GM23338 (cell line): ENCODE results near the gene PPP4R1. TPM values are rescaled to one million over a fixed set of nuclear protein-coding genes. Genes with fewer than 3 reads are reported as not detected.

ENCODE experiments used
- ATAC-seq: fragments of 200-7000 bp; cut with Tn5 transposase; 3 replicates; pipeline ENCODE4 v1.9.1; 2020
- DNase-seq: peaks from one replicate; pipeline ENCODE4 v3.0.0-alpha.2; 2015; ENCODE audit warnings: low spot score
- H2AFZ ChIP-seq: fragments of 200-600 bp; sonication (generic); 2 replicates; pipeline ENCODE4 v1.8.0; 2016; ENCODE audit warnings: antibody characterized with exemption, mild to moderate bottlenecking, moderate library complexity
- H3F3A ChIP-seq: fragments of 200-600 bp; sonication (generic); replicated peaks from 2 replicates; pipeline ENCODE4 v1.8.0; 2017; ENCODE audit warnings: antibody characterized with exemption, mixed run types, low read depth
- H3K27ac ChIP-seq: fragments of 200-600 bp; sonication (generic); 2 replicates; pipeline ENCODE4 v1.6.1; 2016; ENCODE audit warnings: low read depth
- H3K27me3 ChIP-seq: fragments of 200-600 bp; sonication (generic); 2 replicates; pipeline ENCODE4 v1.8.0; 2016; ENCODE audit warnings: mild to moderate bottlenecking, mixed run types, moderate library complexity; ENCODE audit not compliant: insufficient read depth
- H3K36me3 ChIP-seq: fragments of 200-600 bp; sonication (generic); 2 replicates; pipeline ENCODE4 v1.8.0; 2016; ENCODE audit warnings: mild to moderate bottlenecking; ENCODE audit not compliant: insufficient read depth
- H3K4me1 ChIP-seq: fragments of 200-600 bp; sonication (generic); 2 replicates; pipeline ENCODE4 v1.8.0; 2016; ENCODE audit warnings: mild to moderate bottlenecking, moderate library complexity; ENCODE audit not compliant: insufficient read depth
- H3K4me2 ChIP-seq: fragments of 200-600 bp; sonication (generic); 2 replicates; pipeline ENCODE4 v1.7.1; 2017; ENCODE audit warnings: mixed run types
- H3K4me3 ChIP-seq: fragments of 200-600 bp; sonication (generic); 2 replicates; pipeline ENCODE4 v1.6.1; 2016; ENCODE audit warnings: mixed run types
- H3K79me2 ChIP-seq: fragments of 200-600 bp; sonication (generic); replicated peaks from 2 replicates; pipeline ENCODE4 v1.8.0; 2017; ENCODE audit warnings: mild to moderate bottlenecking; ENCODE audit not compliant: insufficient read depth
- H3K9me2 ChIP-seq: fragments of 200-600 bp; sonication (generic); 2 replicates; pipeline ENCODE4 v1.8.0; 2017; ENCODE audit not compliant: insufficient read depth
- H4K20me1 ChIP-seq: fragments of 200-600 bp; sonication (generic); replicated peaks from 2 replicates; pipeline ENCODE4 v1.8.0; 2017; ENCODE audit warnings: mild to moderate bottlenecking; ENCODE audit not compliant: insufficient read depth
- H3K27ac Mint-ChIP-seq: 2 replicates; pipeline ENCODE4 v1.8.0; 2020; ENCODE audit warnings: inconsistent platforms, mild to moderate bottlenecking, moderate library complexity, mixed read lengths
- H3K27me3 Mint-ChIP-seq: 3 replicates; pipeline ENCODE4 v1.8.0; 2022; ENCODE audit warnings: low read depth, mild to moderate bottlenecking, moderate library complexity, mixed read lengths, inconsistent platforms; ENCODE audit not compliant: insufficient read depth, poor library complexity
- H3K36me3 Mint-ChIP-seq: 3 replicates; pipeline ENCODE4 v1.8.0; 2021; ENCODE audit warnings: low read depth, mild to moderate bottlenecking, inconsistent platforms, moderate library complexity, mixed read lengths
- H3K4me1 Mint-ChIP-seq: 3 replicates; pipeline ENCODE4 v1.8.0; 2020; ENCODE audit warnings: mild to moderate bottlenecking, inconsistent platforms, mixed read lengths
- H3K4me3 Mint-ChIP-seq: 3 replicates; pipeline ENCODE4 v1.8.0; 2021; ENCODE audit warnings: moderate library complexity, mild to moderate bottlenecking, inconsistent platforms, mixed read lengths
- H3K9me3 Mint-ChIP-seq: 3 replicates; pipeline ENCODE4 v1.8.0; 2020; ENCODE audit warnings: moderate library complexity, mild to moderate bottlenecking, inconsistent platforms, mixed read lengths
- CREB1 ChIP-seq: fragments of 250-450 bp; sonication (Bioruptor Pico); IDR thresholded peaks from 2 replicates; pipeline ENCODE4 v1.5.0; 2020; ENCODE audit warnings: low read depth, mild to moderate bottlenecking, moderate library complexity
- EZH2phosphoT487 ChIP-seq: fragments of 200-600 bp; sonication (generic); IDR thresholded peaks from one replicate; pipeline ENCODE4 v1.8.1; 2018; ENCODE audit warnings: antibody characterized with exemption; ENCODE audit not compliant: unreplicated experiment
- JUNB ChIP-seq: IDR thresholded peaks from one replicate; pipeline ENCODE4 v1.6.1; 2016; ENCODE audit warnings: antibody characterized with exemption; ENCODE audit not compliant: unreplicated experiment
- NANOG ChIP-seq: IDR thresholded peaks from 2 replicates; pipeline ENCODE4 v1.6.1; 2016; ENCODE audit warnings: antibody characterized with exemption, borderline replicate concordance
- POLR2AphosphoS5 ChIP-seq: IDR thresholded peaks from 2 replicates; pipeline ENCODE4 v1.6.1; 2016; ENCODE audit warnings: antibody characterized with exemption, low read depth
- STAT1 ChIP-seq: IDR thresholded peaks from one replicate; pipeline ENCODE4 v1.6.1; 2016; ENCODE audit warnings: antibody characterized with exemption; ENCODE audit not compliant: unreplicated experiment
- ZNF114 ChIP-seq: fragments of 250-450 bp; sonication (Bioruptor Pico); IDR thresholded peaks from 2 replicates; pipeline ENCODE4 v1.5.0; 2020; ENCODE audit warnings: mild to moderate bottlenecking, moderate library complexity
- ZNF331 ChIP-seq: fragments of 250-450 bp; sonication (Bioruptor Pico); IDR thresholded peaks from 2 replicates; pipeline ENCODE4 v1.5.0; 2020; ENCODE audit warnings: low read depth, mild to moderate bottlenecking, moderate library complexity
- polyA plus RNA-seq: library from polyadenylated mRNA; unstranded; fragments of >200 nt; fragmentation: Nextera tagmentation; extraction: Ambion mirVana; gene quantifications from 2 replicates; pipeline ENCODE4 v1.2.1, GENCODE V29; 2016
- total RNA-seq: library from RNA; depleted of rRNA; stranded (reverse); fragments of >200 nt; shearing (Covaris generic); gene quantifications from 2 replicates; pipeline ENCODE4 v1.2.3, GENCODE V29; 2014
- TF ChIP-seq, protein P1 (sequence below): fragments of 250-450 bp; sonication (Bioruptor Pico); IDR thresholded peaks from 2 replicates; pipeline ENCODE4 v1.5.0; 2020; ENCODE audit warnings: mild to moderate bottlenecking, moderate library complexity
- TF ChIP-seq, protein P2 (sequence below): IDR thresholded peaks from 2 replicates; pipeline ENCODE4 v1.6.1; 2016; ENCODE audit warnings: antibody characterized with exemption
- TF ChIP-seq, protein P3 (sequence below): IDR thresholded peaks from one replicate; pipeline ENCODE4 v1.6.1; 2018; ENCODE audit warnings: antibody characterized with exemption; ENCODE audit not compliant: unreplicated experiment

The PPP4R1 gene
- total and polyA plus RNA-seq, 2 experiments from 2014 or later: 18.1 to 79.4 TPM

DNA sequence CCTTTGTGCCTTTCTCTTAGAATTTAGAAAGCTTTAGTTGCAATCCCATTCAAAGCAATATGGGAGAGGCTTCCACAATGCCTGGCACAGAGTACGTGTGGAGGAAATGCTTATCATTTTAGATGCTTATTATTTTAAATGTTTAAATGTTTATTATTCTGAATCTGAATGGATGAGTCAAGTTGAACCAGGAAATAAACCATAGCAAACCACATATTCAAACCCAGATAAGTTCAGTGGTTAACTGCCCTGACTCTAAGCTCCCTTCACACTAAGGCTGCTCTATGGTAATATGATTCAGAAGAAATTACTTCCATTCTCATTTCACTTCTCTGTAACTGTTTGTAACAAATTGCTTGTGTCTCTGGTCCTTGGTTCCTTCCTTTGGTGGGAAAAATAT is 5.2 kb upstream of the PPP4R1 start:
- Histone ChIP-seq H3F3A (peaks cover 5% of the 10 kb centered on the region; the same call in 1 of the 2 replicates), H3K79me2 (no peaks in the 10 kb centered on the region), H3K27ac (no peak overlapping the region), H3K4me2 (no peak overlapping the region), H2AFZ (no peak overlapping the region; the same call in 1 of the 2 replicates), H4K20me1 (no peaks in the 10 kb centered on the region), H3K36me3 (no peaks in the 10 kb centered on the region), H3K27me3 (no peaks in the 10 kb centered on the region), H3K4me1 (peaks cover 11% of the 10 kb centered on the region), H3K4me3 (no peak overlapping the region), H3K9me2 (no peaks in the 10 kb centered on the region)
- DNase-seq (no peak), ATAC-seq (no peak)
- TF ChIP-seq ZNF114 (CRISPR knock-in tag) (no peak), NANOG (no peak), POLR2AphosphoS5 (no peak)
- Mint-ChIP-seq H3K27ac (no peak overlapping the region), H3K36me3 (no peaks in the 10 kb centered on the region; the same call in 2 of the 3 replicates), H3K9me3 (no peaks in the 10 kb centered on the region), H3K4me1 (peaks cover 12% of the 10 kb centered on the region), H3K4me3 (no peak overlapping the region), H3K27me3 (no peaks in the 10 kb centered on the region)

DNA sequence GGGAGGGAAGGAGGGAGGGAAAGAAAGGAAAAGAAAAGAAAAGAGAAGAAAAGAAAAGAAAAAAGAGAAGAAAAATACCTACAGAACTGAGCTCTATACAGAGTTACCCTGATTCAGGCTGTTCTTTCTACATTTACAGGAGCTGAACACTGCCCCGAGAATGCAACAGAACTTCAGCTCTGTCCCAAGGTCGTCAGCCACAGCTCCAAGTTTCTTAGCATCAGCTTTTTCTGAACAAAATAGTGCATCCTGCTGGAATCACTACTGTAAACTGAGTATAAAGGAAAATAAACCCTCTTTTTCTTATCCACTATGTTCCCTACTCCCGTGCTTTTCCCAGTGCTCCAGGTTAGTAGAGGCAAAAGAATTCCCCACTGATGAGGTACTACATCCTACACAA is 4.7 kb upstream of the PPP4R1 start:
- DNase-seq (no peak), ATAC-seq (no peak)
- Histone ChIP-seq H3K79me2 (no peaks in the 10 kb centered on the region), H3K4me1 (peaks cover 11% of the 10 kb centered on the region), H3K4me3 (no peak overlapping the region), H2AFZ (no peak overlapping the region; the same call in 1 of the 2 replicates), H3K9me2 (no peaks in the 10 kb centered on the region), H4K20me1 (no peaks in the 10 kb centered on the region), H3K36me3 (no peaks in the 10 kb centered on the region), H3F3A (peaks cover 5% of the 10 kb centered on the region; the same call in 1 of the 2 replicates), H3K4me2 (no peak overlapping the region), H3K27ac (no peak overlapping the region), H3K27me3 (no peaks in the 10 kb centered on the region)
- Mint-ChIP-seq H3K9me3 (no peaks in the 10 kb centered on the region), H3K27me3 (no peaks in the 10 kb centered on the region), H3K36me3 (no peaks in the 10 kb centered on the region; the same call in 2 of the 3 replicates), H3K27ac (no peak overlapping the region), H3K4me3 (no peak overlapping the region), H3K4me1 (peaks cover 12% of the 10 kb centered on the region)
- TF ChIP-seq JUNB: no peak
- no peak for TF ChIP-seq ZNF331 (CRISPR knock-in tag)
- no peak for TF ChIP-seq CREB1 (CRISPR knock-in tag)
- TF ChIP-seq ZNF114 (CRISPR knock-in tag): no peak
- TF ChIP-seq, protein P1, sequence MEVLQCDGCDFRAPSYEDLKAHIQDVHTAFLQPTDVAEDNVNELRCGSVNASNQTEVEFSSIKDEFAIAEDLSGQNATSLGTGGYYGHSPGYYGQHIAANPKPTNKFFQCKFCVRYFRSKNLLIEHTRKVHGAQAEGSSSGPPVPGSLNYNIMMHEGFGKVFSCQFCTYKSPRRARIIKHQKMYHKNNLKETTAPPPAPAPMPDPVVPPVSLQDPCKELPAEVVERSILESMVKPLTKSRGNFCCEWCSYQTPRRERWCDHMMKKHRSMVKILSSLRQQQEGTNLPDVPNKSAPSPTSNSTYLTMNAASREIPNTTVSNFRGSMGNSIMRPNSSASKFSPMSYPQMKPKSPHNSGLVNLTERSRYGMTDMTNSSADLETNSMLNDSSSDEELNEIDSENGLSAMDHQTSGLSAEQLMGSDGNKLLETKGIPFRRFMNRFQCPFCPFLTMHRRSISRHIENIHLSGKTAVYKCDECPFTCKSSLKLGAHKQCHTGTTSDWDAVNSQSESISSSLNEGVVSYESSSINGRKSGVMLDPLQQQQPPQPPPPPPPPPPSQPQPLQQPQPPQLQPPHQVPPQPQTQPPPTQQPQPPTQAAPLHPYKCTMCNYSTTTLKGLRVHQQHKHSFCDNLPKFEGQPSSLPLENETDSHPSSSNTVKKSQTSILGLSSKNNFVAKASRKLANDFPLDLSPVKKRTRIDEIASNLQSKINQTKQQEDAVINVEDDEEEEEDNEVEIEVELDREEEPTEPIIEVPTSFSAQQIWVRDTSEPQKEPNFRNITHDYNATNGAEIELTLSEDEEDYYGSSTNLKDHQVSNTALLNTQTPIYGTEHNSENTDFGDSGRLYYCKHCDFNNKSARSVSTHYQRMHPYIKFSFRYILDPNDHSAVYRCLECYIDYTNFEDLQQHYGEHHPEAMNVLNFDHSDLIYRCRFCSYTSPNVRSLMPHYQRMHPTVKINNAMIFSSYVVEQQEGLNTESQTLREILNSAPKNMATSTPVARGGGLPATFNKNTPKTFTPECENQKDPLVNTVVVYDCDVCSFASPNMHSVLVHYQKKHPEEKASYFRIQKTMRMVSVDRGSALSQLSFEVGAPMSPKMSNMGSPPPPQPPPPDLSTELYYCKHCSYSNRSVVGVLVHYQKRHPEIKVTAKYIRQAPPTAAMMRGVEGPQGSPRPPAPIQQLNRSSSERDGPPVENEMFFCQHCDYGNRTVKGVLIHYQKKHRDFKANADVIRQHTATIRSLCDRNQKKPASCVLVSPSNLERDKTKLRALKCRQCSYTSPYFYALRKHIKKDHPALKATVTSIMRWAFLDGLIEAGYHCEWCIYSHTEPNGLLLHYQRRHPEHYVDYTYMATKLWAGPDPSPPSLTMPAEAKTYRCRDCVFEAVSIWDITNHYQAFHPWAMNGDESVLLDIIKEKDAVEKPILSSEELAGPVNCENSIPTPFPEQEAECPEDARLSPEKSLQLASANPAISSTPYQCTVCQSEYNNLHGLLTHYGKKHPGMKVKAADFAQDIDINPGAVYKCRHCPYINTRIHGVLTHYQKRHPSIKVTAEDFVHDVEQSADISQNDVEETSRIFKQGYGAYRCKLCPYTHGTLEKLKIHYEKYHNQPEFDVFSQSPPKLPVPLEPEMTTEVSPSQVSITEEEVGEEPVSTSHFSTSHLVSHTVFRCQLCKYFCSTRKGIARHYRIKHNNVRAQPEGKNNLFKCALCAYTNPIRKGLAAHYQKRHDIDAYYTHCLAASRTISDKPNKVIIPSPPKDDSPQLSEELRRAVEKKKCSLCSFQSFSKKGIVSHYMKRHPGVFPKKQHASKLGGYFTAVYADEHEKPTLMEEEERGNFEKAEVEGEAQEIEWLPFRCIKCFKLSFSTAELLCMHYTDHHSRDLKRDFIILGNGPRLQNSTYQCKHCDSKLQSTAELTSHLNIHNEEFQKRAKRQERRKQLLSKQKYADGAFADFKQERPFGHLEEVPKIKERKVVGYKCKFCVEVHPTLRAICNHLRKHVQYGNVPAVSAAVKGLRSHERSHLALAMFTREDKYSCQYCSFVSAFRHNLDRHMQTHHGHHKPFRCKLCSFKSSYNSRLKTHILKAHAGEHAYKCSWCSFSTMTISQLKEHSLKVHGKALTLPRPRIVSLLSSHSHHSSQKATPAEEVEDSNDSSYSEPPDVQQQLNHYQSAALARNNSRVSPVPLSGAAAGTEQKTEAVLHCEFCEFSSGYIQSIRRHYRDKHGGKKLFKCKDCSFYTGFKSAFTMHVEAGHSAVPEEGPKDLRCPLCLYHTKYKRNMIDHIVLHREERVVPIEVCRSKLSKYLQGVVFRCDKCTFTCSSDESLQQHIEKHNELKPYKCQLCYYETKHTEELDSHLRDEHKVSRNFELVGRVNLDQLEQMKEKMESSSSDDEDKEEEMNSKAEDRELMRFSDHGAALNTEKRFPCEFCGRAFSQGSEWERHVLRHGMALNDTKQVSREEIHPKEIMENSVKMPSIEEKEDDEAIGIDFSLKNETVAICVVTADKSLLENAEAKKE (CRISPR knock-in tag): no peak
- TF ChIP-seq, protein P2, sequence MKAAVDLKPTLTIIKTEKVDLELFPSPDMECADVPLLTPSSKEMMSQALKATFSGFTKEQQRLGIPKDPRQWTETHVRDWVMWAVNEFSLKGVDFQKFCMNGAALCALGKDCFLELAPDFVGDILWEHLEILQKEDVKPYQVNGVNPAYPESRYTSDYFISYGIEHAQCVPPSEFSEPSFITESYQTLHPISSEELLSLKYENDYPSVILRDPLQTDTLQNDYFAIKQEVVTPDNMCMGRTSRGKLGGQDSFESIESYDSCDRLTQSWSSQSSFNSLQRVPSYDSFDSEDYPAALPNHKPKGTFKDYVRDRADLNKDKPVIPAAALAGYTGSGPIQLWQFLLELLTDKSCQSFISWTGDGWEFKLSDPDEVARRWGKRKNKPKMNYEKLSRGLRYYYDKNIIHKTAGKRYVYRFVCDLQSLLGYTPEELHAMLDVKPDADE: no peak
- no peak for TF ChIP-seq POLR2AphosphoS5
- TF ChIP-seq EZH2phosphoT487: no peak
- TF ChIP-seq STAT1: no peak
- TF ChIP-seq, protein P3, sequence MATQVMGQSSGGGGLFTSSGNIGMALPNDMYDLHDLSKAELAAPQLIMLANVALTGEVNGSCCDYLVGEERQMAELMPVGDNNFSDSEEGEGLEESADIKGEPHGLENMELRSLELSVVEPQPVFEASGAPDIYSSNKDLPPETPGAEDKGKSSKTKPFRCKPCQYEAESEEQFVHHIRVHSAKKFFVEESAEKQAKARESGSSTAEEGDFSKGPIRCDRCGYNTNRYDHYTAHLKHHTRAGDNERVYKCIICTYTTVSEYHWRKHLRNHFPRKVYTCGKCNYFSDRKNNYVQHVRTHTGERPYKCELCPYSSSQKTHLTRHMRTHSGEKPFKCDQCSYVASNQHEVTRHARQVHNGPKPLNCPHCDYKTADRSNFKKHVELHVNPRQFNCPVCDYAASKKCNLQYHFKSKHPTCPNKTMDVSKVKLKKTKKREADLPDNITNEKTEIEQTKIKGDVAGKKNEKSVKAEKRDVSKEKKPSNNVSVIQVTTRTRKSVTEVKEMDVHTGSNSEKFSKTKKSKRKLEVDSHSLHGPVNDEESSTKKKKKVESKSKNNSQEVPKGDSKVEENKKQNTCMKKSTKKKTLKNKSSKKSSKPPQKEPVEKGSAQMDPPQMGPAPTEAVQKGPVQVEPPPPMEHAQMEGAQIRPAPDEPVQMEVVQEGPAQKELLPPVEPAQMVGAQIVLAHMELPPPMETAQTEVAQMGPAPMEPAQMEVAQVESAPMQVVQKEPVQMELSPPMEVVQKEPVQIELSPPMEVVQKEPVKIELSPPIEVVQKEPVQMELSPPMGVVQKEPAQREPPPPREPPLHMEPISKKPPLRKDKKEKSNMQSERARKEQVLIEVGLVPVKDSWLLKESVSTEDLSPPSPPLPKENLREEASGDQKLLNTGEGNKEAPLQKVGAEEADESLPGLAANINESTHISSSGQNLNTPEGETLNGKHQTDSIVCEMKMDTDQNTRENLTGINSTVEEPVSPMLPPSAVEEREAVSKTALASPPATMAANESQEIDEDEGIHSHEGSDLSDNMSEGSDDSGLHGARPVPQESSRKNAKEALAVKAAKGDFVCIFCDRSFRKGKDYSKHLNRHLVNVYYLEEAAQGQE: no peak
